ENCODE data around the gene FRY. TPM values are rescaled to one million over a fixed set of nuclear protein-coding genes. Genes with fewer than 3 reads are reported as not detected.

FRY gene
- total RNA-seq, 4 donors from 2014 or later: 6.7 to 106 (median 14.1) TPM

DNA sequence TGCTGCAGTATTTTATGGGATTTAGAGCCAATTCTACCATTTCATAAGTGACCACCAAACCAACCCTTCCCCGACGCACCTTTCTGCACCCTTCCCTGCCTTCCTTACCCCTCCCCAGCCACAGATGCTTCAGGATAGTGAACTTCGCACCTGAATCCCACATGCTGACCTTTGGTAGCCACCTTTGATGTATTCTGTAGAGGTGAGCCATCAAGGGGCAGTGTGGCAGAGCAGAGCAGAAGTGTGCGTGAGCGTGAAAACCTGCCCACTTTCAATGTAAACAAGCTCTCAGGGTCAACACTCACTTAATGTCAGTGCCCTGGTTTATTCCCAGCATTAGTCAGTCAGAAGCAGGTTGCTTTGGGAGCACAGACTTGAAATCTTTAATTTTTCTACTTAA, 107.7 kb downstream of the FRY start:
- no peak overlapping the region for H3K27ac ChIP-seq
- no peaks in the 10 kb centered on the region for H3K4me1 ChIP-seq
- TF ChIP-seq, protein P1, sequence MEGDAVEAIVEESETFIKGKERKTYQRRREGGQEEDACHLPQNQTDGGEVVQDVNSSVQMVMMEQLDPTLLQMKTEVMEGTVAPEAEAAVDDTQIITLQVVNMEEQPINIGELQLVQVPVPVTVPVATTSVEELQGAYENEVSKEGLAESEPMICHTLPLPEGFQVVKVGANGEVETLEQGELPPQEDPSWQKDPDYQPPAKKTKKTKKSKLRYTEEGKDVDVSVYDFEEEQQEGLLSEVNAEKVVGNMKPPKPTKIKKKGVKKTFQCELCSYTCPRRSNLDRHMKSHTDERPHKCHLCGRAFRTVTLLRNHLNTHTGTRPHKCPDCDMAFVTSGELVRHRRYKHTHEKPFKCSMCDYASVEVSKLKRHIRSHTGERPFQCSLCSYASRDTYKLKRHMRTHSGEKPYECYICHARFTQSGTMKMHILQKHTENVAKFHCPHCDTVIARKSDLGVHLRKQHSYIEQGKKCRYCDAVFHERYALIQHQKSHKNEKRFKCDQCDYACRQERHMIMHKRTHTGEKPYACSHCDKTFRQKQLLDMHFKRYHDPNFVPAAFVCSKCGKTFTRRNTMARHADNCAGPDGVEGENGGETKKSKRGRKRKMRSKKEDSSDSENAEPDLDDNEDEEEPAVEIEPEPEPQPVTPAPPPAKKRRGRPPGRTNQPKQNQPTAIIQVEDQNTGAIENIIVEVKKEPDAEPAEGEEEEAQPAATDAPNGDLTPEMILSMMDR (IDR thresholded peaks at IDR 0.05): no peak
- TF ChIP-seq POLR2A (IDR thresholded peaks at IDR 0.05): no peak
- H3K9me3 ChIP-seq: no peaks in the 10 kb centered on the region
- no peaks in the 10 kb centered on the region for H3K36me3 ChIP-seq
- no peak for DNase-seq
- H3K27me3 ChIP-seq: no peaks in the 10 kb centered on the region
- H3K4me3 ChIP-seq: no peak overlapping the region

DNA sequence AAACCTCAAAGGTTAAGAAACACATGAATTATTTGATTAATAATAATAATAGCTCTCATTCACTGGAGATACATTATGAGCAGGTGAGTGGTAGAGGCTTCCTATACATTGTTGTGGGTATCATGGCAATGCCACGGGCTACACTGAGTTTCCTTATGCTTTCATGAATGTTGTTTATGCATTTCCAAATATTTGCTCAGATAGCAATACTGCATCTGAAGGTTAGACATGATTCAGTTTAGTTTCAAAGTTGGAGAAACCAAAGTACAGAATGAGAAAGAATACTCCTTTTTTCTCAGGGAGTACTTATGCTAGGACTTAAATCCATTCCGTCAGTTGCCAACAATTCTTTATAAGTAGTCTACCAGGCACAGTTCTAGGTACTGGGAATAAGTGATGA, 108.5 kb downstream of the FRY start:
- TF ChIP-seq, protein P1 (IDR thresholded peaks at IDR 0.05): no peak
- TF ChIP-seq POLR2A (IDR thresholded peaks at IDR 0.05): no peak
- no peaks in the 10 kb centered on the region for H3K27me3 ChIP-seq
- H3K4me3 ChIP-seq: no peak overlapping the region
- no peaks in the 10 kb centered on the region for H3K9me3 ChIP-seq
- H3K4me1 ChIP-seq: no peaks in the 10 kb centered on the region
- H3K36me3 ChIP-seq: no peaks in the 10 kb centered on the region
- DNase-seq: no peak
- no peak overlapping the region for H3K27ac ChIP-seq

DNA sequence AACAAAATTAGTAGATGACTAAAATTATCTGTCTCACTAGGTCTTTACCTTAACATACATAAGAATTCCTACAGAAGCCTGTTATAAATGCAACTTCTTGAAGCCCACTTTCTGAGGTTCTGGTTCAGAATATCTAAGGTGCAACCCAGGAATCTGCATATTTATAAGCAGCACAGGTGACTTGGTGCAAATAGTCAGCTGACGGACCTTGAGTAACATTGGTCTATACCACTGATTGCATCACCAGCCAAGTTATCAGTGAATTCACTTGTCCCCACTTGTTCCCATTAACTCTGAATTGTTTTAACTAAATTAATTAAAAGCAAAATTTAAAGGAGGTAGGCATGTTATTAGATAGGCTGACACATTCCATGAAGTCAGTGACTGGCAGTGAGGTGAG, 109.9 kb downstream of the FRY start:
- no peak for DNase-seq

DNA sequence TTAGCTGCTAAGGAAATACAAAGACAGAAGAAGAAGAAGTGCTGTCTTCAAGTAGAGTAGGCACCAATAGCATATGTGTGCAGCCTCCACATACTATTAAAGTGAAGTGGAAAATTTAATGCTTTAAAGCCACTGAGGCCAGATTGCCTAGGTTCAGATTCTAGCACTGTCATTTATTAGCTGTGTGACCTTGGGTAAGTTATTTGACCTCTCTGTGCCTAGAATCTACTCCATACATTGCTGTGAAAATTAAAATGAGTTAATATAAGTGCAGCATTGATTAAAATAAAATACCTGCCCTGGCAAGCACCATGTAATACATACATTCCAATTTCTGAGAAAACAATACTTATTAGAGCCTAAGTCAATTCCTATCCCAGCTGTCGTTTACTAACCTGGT, 110.5 kb downstream of the FRY start:
- TF ChIP-seq POLR2A (IDR thresholded peaks at IDR 0.05): no peak
- TF ChIP-seq, protein P1 (IDR thresholded peaks at IDR 0.05): no peak
- Histone ChIP-seq H3K27ac (no peak overlapping the region), H3K9me3 (no peaks in the 10 kb centered on the region), H3K4me3 (no peak overlapping the region), H3K36me3 (no peaks in the 10 kb centered on the region), H3K4me1 (no peaks in the 10 kb centered on the region), H3K27me3 (no peaks in the 10 kb centered on the region)
- DNase-seq: no peak

More for the DNA sequence above, 109.9 kb downstream of the FRY start:
- H3K4me3 ChIP-seq: no peak overlapping the region
- no peaks in the 10 kb centered on the region for H3K27me3 ChIP-seq
- no peaks in the 10 kb centered on the region for H3K9me3 ChIP-seq
- TF ChIP-seq POLR2A (IDR thresholded peaks at IDR 0.05): no peak
- TF ChIP-seq, protein P1 (IDR thresholded peaks at IDR 0.05): no peak
- H3K4me1 ChIP-seq: no peaks in the 10 kb centered on the region
- no peak overlapping the region for H3K27ac ChIP-seq
- H3K36me3 ChIP-seq: no peaks in the 10 kb centered on the region

DNA sequence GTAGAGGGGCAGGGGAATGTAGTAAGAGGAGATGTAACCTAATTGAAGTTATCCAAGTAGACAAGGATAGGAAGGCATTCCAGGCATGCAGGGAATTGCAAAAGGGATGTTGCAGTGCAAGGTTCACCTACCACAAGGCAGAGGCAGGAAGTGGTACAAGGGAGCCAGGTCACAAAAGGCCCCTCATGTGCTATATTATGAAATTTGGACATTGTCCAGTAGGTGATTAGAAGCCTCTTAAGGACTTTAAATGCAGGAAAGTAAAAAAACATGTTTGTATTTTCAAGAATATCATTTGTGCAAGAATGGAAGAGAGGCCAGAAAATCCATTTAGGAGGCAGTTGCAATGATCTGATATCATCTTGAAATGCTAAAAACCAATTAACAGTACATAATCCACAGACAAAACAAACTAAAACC, 111.4 kb downstream of the FRY start:
- TF ChIP-seq POLR2A (IDR thresholded peaks at IDR 0.05): no peak
- TF ChIP-seq, protein P1 (IDR thresholded peaks at IDR 0.05): no peak
- Histone ChIP-seq H3K27ac (no peak overlapping the region), H3K9me3 (no peaks in the 10 kb centered on the region), H3K27me3 (no peaks in the 10 kb centered on the region), H3K4me3 (no peak overlapping the region), H3K36me3 (no peaks in the 10 kb centered on the region), H3K4me1 (no peaks in the 10 kb centered on the region)
- no peak for DNase-seq

DNA sequence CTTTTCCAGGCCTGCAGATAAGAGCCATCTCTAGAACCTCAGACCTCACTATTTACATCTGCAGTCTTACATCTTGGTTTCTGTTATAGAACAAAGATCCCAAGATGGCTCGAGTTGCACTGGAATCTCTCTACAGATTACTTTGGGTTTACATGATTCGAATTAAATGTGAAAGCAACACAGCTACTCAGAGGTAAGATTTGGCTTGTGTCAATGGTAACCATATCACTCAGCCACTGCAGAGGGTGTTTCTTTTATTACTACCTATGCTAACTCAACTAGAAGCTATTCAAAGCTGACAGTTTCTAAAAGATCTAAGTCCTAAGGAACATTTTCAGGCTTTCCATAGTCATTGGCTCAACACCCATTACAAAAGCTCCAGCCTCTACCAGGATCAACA, 115.6 kb downstream of the FRY start:
- no peak overlapping the region for H3K27ac ChIP-seq

More for the DNA sequence above, 115.6 kb downstream of the FRY start:
- peaks cover 0 to 6% (median 0%) of the 10 kb centered on the region in 4 donors for H3K4me1 ChIP-seq
- no peaks in the 10 kb centered on the region for H3K27me3 ChIP-seq
- H3K36me3 ChIP-seq: no peaks in the 10 kb centered on the region
- H3K4me3 ChIP-seq: no peak overlapping the region
- H3K9me3 ChIP-seq: no peaks in the 10 kb centered on the region
- DNase-seq: no peak
- TF ChIP-seq, protein P1 (IDR thresholded peaks at IDR 0.05): no peak

Measured in Peyer's patch (tissue), 4 donors.